GM21528 (cell line): Measurements from ENCODE around the gene TSPAN33.
"Not testable (repeated sequence)": the region's sequence is repeated elsewhere in the genome, so short reads cannot be mapped to it uniquely, and the experiment has no call there.

ENCODE experiments used
- ATAC-seq: cut with Tn5 transposase; IDR thresholded peaks from one replicate; pipeline ENCODE4 v1.9.1; 2021; ENCODE audit warnings: mild to moderate bottlenecking, moderate library complexity; ENCODE audit not compliant: unreplicated experiment, low FRiP score

TSPAN33 gene, protein sequence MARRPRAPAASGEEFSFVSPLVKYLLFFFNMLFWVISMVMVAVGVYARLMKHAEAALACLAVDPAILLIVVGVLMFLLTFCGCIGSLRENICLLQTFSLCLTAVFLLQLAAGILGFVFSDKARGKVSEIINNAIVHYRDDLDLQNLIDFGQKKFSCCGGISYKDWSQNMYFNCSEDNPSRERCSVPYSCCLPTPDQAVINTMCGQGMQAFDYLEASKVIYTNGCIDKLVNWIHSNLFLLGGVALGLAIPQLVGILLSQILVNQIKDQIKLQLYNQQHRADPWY

DNA sequence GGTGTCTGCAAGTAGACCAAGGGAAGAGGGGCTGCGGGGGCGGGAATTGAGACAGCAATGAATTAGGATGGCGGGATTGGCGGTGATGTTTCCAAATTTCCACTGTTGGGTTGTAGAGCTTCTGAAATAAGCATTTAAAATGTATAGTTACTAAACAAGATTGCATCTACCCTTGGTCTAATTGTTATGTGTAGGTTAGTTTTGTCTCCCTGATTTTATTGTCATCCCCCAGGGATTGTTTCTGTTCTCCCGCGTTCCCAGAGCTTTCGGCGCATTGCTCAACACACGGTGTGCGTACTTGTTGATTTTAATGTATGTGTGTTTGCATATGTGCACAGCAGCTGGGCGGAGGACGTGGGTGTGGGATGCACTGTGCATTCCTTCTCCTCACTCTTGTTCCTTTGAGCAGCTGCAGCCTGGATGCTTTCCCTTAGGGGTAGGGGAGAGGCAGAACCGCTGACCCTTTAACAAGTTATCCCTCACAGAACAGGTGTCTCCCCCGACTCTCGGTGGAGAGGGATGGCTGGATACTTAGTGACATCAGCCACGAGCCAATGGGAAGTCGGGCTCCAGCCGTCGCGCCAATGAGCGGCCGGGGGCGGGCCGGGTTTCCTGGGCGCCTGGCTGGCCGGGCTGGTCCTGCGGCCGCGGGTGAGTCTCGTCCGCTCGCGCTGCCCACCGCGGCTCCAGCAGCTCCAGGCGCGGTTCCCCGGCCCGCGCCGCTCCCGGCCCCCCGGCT is at the start of gene TSPAN33:
TSPAN33 (plus strand) TSS at position 613 of the 739 bp plus-strand sequence. CDS start 274 bp downstream, outside the sequence.
- peak; percentile 72 for ATAC-seq

DNA sequence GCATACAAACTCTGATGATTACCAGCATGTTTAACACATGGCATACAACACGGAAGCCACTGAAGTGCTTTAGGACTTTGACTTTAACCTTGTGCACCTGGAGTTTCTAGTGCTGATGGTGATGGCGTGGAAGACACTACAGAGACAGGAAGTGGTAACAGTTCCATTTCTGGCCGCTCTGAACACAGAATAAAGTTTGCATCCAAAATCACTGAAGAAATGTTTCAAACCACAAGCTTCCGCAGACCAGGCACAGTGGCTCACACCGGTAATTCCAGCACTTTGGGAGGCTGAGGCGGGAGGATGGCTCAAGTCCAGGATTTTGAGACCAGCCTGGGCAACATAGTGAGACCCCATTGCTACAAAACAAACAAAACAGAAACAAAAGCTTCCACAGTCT is 49.2 kb upstream of the TSPAN33 start:
- ATAC-seq = no peak

DNA sequence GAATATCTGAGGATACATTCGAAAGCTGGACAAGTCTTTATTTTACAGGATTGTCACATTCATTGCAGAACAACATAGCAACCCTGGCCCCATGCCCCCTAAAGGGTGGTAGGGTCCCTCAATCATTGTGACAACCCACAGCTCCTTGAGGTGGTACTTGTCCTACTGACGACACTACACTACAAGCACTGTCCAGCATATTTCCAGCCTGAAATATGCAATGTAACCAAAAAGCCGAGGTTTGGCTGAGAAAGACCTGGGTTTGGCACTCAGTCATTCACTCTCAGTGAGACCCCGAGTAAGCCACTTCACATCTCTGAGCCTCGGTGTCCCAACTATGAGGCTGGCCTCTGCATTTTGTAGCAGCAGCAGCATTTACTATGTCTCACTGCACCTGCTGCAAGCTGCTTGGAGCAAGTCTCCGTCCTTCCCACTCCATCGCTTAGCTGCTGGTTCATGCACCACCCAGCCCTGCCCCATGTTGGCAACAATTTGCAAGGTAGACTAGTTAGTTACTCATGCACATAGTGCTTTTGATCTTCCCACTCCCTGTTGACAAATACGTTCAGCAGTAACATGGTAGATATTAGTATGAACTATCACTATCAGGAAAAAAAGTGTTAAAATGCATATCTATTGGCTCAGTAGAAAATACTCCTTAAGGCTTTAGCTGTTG is 46.0 kb upstream of the TSPAN33 start:
- ATAC-seq = no peak

DNA sequence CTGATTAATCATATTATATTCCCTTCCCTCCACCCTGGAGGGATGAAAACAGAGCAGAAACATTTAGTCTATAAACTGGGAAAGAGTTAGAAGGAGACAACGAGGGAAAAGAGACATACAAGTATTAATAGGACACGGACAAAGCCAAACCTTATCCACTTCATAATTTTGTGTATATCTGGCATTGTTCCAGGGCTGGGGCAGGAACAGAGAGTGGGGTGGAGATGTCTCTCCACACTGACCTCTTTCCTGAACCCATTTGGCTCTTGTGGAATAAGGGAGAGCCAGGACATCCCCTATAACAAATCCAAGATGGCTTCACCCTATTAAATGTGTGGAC is 43.7 kb upstream of the TSPAN33 start:
- no peak for ATAC-seq

DNA sequence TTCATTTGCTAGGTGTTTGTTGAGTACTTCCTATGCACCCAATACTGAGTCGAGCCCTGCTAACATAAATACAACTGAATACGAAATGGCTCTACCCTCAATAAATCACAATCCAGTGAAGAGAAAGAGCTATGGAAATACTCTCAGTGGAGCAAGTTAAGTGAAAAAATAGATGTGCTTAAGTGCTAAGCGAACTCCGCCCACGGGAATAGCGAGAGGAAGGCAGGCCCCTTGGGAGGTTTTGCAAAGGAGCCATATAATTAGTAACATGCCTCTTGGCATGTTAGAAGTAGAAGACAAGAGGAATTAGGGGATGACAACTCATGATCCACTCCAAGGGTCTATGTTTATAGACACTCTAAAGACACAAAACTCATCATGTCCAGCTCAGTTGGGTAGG is 42.8 kb upstream of the TSPAN33 start:
- ATAC-seq = no peak

DNA sequence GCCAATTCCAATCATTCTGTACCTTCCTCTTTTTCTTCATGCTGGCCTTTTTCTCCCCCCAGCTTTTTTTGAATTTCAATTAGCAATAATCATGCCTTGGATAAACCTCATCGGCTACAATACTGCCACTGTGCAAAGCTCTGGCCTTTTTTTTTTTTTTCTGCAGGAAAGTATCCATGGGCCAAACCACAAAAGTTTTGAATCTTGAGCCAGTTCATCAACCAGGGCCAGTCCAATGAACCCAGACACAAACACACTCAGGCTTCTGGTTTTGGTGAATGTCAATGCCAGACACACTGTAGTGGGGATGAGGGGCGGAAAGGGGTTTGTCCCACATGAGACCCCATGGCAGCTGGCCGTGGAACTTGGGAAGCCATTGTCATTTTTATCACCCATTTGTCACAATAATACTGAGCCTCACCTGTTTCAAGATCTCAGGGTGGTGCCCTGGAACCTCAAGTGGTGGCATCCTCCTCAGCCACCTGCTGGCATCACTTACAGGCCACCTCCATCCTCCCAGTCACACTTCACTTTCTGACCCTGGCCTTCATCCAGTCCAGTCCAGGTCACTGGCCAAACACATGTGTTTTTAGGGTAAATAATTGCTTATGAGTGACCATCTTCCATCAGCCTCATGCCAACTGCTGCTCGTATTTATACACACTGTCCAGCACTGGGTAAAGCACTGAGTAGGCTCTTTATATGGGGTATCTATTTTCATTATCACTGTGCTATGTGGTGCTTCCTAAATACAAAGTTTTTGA is 40.8 kb upstream of the TSPAN33 start:
- ATAC-seq = no peak

DNA sequence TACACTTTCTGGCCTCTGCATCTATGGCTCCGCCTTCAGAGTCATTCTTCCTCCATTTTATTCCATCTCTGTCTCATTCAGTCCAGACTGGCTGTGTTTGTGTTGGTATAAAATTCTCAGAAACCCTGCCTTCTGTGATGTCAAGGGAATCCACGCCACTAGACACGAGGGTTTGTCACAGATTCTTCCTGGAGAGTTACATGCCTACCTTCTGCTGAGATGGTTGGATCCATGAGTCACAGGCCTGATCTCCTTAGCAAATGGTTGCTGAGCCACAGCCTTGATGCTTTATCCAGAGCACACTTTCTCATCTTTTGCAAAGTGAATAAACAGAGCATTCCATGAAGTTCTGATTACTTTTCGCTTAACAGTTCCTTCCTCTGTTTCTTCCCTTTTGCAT is 35.9 kb upstream of the TSPAN33 start:
- ATAC-seq = no peak

DNA sequence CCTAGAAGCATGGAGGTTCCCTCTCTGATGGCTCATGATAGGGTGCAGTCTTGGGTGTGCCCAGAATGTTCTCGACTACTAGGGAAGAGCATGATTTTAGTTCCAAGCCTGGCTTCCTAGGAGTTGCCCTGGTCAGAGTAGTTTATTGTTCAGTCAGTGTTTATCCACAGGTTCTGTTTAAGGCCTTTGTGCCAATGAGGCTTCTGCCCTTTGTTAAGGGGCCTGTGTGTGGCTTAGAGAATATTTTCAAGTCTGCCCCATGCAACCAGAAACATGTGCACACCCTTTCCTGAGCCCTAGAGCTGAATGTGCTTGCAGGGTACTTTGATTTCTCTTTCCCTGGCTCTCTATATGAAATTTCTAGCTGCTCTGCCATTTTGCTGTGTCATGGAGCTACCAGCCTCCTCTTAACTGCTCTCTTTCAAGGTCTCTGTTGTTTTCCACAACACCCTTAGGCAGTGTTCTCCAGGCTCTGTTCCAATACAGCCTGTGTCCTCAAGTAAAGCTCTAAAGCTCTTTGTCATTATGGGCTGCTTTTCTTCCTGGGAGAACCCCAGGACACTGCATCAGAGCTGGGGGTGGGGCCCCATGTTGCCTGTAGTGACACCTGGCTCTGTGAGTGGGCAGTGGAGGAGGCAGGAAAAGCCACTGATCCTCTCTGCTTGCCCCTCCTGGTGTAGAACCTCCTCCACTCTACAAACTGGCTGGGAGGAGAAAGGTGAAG is 34.1 kb upstream of the TSPAN33 start:
- no peak for ATAC-seq

DNA sequence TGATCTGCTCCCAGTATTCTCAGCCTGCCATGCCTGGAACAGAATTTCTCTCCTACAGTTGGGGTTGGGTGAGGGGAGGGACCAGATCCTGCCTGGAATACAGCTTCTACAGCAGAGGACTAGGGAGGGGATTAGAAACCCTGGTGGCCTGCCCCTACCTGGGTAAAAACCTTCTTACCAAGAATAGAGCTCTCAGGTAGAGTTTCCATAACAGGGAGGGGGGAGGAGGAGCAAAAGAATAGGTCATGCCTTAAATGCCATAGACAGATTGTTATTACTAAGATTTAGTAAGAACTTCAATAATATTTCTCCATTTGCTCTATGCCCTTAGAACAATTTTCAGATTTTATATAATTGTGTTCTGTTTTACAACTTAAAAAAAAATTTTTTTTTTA is 33.5 kb upstream of the TSPAN33 start:
- ATAC-seq = no peak

DNA sequence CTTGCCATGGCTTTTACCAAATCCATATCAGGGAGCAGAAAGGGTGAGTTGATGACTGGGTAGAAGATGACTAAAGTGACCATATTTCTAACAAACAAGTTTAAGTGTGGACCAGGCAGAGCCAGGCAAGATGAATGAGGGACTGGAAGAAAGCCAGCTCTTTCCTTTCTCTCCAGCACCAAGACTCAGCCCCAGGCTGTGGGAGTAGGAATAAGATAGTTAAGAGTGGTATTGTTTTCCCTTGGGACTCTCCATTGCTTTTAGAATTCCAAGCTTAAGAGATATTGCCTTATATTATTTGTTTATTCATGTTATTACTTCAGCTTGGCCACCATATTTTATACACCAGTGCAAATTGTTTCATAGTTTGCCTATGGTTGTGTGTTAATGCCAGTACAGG is 28.8 kb upstream of the TSPAN33 start:
- no peak for ATAC-seq

DNA sequence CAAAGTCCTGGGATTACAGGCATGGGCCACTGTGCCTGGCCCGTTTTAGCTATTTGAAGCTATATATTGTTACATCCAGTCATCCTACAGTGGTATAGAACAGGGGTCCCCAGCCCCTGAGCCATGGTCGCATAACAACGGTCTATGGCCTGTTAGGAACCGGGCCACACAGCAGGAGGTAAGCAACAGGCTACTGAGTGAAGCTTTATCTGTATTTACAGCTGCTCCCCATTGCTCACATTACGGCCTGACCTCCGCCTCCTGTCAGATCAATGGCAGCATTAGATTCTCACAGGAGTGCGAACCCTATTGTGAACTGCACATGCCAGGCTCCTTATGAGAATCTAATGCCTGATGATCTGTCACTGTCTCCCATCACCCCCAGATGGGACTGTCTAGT is 26.3 kb upstream of the TSPAN33 start:
- ATAC-seq = no peak

DNA sequence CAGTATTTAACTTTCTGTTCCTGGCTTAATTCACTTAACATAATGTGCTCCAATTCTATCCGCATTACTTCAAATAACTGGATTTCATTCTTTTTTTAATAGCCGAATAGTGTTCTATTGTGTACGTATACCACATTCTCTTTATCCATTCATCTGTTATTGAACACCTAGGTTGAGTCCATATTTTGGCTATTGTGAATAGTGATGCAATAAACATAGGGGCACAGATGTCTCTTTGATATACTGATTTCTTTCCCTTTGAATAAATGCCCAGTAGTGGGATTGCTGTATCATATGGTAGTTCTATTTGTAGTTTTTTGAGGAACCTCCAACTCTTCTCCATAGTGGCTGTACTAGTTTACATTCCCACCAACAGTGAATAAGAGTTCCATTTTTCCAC is 25.5 kb upstream of the TSPAN33 start:
- ATAC-seq = no peak

DNA sequence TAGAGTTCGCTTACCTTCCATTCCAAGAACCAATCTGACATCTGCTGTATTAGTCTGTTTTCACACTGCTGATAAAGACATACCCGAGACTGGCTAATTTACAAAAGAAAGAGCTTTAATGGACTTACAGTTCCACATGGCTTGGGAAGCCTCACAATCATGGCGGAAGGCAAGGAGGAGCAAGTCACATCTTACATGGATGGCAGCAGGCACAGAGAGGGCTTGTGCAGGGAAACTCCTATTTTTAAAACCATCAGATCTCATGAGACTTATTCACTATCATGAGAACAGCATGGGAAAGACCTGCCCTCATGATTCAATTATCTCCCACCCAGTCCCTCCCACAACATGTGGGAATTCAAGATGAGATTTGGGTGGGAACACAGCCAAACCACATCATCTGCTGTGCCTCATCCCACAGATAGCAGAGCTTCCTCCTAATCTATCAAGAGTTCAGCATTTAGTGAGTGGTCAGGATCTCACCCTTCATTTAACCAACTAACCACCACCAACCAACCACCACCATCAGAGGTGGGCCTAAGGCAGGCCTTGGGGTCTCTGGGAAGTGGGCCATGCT is 22.9 kb upstream of the TSPAN33 start:
- ATAC-seq = not testable (repeated sequence)

DNA sequence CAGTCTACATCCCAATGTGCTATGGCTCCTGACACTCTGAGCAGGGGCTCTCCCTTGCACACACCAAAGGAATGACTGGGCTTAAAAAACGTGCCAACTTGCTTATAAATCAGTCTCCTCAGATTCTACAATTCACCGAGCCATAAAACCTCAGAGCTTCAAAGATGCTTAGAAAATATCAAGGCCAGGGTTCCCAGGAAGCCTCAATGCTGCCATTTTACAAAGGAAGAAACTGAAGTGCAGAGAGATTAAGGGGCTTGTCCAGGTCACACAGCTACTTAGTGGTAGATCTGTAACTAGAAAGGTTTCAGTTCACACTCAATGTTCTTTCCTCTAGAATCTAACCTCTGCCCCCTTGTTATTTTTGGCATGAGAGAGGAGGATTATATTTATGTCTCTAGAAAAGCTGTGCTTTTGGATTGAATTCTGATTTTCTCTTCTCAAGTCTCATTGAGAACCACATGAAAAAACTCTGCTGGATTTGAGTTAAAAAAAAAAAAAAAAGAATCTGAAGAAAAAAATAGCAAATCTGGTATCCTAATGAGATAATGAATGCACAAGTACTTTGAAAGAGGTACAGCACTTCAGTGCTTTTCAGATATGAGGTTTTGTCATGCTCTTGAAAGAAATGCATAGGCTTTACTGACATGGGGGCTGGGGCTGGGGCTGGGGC is 22.3 kb upstream of the TSPAN33 start:
- peak; percentile 53 for ATAC-seq

DNA sequence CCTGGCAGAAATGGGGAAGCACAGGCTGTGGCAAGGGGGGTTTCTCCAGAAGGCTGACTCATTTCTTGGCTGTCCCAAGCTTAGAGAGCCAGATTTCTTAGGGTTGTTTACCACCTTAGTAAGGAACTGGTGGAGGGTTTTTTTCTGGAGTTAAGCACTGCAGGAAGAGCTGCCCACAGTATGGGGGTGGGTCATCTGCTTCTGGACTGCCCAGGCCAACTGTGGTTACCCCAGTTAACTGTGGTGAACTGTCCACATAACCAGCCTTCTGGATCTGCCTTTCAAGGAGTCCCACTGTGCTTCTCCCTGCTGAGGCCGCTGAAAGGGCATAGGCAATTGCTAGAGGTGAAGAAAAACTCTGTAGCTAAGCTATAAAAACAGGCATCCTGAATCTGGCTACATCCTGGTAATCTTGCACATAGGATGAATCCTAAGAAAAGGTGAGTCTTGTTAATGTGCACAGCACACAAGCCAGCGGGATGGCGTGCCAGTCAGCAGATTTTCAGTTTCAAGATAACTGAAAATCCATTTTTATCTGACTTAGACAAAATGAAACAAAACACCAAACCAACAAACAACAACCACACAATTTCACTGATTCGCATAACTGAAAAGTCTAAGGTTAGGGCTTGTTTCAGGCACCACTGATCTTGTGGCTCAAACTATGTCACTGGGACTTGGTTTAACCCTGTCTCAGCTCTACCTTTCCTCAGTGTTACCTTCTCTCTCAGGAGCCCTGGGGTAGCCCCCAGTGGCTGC is 21.6 kb upstream of the TSPAN33 start:
- peak; percentile 64 for ATAC-seq

DNA sequence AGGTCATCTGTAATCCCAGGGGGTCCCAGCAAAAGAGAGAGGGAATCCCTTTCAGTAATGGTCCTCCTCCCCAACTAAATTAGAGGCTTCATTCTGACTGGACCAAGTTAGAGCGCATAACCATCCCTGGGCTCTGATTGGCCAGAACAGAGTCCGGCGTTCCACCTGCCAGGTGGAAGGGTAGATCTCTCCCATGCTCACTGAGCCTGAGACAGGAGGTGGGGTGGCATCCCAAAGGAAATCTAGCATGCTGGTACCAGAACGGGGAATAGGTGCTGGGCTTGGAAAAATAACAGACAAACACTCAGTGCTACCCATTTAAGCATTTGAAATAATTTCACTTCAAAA is 21.0 kb upstream of the TSPAN33 start:
- no peak for ATAC-seq

DNA sequence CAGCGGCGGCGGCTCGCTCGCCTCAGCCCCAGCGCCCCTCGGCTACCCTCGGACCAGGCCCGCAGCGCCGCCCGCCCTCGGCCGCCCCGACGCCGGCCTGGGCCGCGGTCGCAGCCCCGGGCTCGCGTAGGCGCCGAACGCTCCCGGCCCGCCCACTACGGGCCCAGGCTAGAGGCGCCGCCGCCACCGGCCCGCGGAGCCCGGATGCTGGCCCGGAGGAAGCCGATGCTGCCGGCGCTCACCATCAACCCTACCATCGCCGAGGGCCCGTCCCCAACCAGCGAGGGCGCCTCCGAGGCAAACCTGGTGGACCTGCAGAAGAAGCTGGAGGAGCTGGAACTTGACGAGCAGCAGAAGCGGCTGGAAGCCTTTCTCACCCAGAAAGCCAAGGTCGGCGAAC is 18.2 kb upstream of the TSPAN33 start:
- ATAC-seq = no peak

DNA sequence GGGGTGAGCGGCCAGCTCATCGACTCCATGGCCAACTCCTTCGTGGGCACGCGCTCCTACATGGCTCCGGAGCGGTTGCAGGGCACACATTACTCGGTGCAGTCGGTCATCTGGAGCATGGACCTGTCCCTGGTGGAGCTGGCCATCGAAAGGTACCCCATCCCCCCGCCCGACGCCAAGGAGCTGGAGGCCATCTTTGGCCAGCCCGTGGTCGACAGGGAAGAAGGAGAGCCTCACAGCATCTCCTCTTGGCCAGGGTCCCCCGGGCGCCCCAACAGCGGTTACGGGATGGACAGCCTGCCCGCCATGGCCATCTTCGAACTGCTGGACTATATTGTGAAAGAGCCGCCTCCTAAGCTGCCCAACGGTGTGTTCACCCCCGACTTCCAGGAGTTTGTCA is 17.4 kb upstream of the TSPAN33 start:
- ATAC-seq = no peak

DNA sequence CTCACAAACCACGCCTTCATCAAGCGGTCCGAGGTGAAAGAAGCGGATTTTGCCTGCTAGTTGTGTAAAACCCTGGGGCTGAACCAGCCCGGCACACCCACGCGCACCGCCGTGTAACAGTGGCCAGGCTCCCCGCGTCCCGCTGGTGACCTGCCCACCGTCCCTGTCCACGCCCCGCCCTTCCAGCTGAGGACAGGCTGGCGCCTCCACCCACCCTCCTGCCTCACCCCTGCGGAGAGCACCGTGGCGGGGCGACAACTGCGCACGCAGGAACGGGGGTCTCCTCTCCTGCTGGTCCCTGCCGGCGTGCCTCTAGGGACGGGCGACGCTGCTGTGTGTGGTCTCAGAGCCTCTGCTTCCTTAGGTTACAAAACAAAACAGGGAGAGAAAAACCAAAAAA is 16.9 kb upstream of the TSPAN33 start:
- ATAC-seq = no peak
